Measurements from ENCODE around the gene CPNE6.
A peak's percentile ranks its signal among the peaks of the same experiment; 100 is the strongest.
"Not testable (repeated sequence)": the region's sequence is repeated elsewhere in the genome, so short reads cannot be mapped to it uniquely, and the experiment has no call there.

Gene CPNE6

GRCh38 chr14:24071144-24071697 is at the start of gene CPNE6:
Gene CPNE6 (plus strand): TSS chr14:24071562. CDS start chr14:24072937, 1,375 bp downstream.
- FAIRE-seq, result no peak

DNA sequence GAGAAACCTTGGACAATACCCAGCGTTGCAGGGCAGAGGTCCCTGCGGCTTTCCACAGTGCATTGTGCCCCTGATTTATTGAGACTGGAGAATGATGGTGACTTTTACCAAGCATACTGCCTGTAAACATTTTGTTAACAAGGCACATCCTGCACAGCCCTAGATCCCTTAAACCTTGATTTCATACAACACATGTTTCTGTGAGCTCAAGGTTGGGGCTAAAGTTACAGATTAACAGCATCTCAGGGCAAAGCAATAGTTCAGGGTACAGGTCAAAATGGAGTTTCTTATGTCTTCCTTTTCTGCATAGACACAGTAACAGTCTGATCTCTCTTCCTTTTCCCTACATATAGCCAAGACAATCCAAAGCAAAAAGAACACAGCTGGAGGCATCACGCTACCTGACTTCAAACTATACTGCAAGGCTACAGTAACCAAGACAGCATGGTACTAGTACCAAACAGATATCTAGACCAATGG is 46.4 kb upstream of the CPNE6 start:
- FAIRE-seq; DNase-seq (ENCODE audit: insufficient read length, low spot score): not testable (repeated sequence)

More at GRCh38 chr14:24071144-24071697, at the start of gene CPNE6:
- no peak for TF ChIP-seq POLR2A (IDR thresholded peaks at IDR 0.05; ENCODE audit: low read depth, low read length)
- no peak for DNase-seq (ENCODE audit: insufficient read length, low spot score)

DNA sequence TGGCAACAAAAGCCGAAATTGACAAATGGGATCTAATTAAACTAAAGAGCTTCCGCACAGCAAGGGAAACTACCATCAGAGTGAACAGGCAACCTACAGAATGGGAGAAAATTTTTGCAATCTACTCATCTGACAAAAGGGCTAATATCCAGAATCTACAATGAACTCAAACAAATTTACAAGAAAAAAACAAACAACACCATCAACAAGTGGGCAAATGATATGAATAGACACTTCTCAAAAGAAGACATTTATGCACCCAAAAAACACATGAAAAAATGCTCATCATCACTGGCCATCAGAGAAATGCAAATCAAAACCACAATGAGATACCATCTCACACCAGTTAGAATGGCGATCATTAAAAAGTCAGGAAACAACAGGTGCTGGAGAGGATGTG is 41.7 kb upstream of the CPNE6 start:
- FAIRE-seq, result not testable (repeated sequence)

DNA sequence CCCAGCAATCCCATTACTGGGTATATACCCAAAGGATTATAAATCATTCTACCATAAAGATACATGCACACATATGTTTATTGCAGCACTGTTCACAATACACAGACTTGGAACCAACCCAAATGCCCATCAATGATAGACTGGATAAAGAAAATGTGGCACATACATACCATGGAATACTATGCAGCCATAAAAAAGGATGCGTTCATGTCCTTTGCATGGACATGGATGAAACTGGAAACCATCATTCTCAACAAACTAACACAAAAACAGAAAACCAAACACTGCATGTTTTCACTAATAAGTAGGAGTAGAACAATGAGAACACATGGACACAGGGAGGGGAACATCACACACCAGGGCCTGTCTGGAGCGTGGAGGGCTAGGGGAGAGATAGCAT is 40.0 kb upstream of the CPNE6 start:
- FAIRE-seq; DNase-seq (ENCODE audit: insufficient read length, low spot score): not testable (repeated sequence)

More for the DNA sequence above, 41.7 kb upstream of the CPNE6 start:
- not testable (repeated sequence) for DNase-seq (ENCODE audit: insufficient read length, low spot score)

DNA sequence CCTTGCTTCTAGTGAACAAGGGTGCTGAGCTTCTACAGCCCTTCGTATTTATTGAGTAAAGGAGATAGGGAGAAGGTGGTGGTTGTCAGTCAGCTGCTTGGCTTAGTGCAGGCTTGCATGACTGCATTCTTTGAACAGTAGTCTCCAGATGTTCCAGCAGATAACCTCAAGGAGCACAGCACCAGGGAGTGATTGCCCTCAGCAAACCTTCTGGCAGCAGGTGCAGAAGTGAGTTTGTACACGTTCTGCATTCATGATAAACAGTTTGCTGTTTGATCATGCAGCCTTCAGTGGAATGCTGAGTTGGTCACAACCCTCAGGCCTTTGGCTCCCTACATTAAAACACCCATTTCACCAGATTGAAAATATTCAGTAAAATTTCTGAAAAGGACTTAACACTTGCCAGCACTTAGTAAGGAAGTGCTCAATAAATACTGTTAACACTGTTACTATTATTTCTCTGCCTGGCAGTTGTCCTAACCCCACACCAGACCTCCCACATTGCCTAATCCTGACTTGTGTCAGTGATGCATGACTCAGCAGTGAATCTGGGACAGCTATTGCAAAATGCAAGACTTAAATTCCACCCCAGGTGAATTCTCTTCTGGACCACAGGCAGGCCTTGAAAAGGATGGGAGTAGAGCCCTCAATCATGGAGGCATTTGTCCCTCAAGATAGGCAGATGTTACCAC is 38.5 kb upstream of the CPNE6 start:
- DNase-seq (ENCODE audit: insufficient read length, low spot score), result no peak
- no peak for TF ChIP-seq POLR2A (IDR thresholded peaks at IDR 0.05; ENCODE audit: low read depth, low read length)
- FAIRE-seq, result no peak

- DNase-seq (ENCODE audit: insufficient read length, low spot score); FAIRE-seq: not testable (repeated sequence)
These were observed 35.6 kb upstream of the CPNE6 start for GRCh38 chr14:24035769-24036168.

- TF ChIP-seq POLR2A (IDR thresholded peaks at IDR 0.05; ENCODE audit: low read depth, low read length), result peak; percentile 62; the same call in 1 of the 2 replicates
- peak; percentile 80 for FAIRE-seq
These were observed 35.0 kb upstream of the CPNE6 start for GRCh38 chr14:24036169-24036962.

DNA sequence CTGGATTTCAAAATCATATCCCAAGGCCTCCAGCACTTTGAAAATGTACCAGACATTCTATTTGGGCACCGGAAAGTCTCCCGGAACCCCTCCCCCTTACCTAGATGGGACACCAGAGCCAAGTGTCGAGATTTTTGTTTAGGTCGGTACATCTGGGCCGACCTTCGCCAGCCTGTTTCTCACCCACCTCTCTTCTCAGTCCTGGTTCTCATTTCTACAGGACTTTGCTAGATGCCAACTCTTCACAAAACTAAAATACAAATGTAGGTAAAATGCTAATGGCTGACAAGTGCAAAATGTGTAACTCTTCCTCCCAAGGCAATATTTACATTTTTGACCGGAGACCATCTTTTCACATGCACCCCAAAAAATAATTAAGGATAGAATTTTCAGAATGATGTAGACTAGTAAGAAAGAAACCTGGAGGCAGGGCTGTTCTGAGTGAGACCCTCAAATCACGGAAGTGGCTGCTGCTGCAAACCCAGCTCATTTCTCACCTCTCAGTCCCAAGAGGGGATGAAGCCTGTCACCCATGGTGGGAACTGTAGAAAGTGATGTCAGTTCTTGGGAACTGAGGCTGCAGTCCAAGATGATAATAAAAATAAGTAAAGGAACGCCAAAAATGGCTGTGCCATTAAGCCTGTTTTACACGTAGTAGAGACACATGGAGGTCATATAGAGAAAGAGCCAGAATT is 34.3 kb upstream of the CPNE6 start:
- not testable (repeated sequence) for DNase-seq (ENCODE audit: insufficient read length, low spot score); FAIRE-seq

More at GRCh38 chr14:24036169-24036962, 35.0 kb upstream of the CPNE6 start:
- DNase-seq (ENCODE audit: insufficient read length, low spot score), result peak; percentile 40

DNA sequence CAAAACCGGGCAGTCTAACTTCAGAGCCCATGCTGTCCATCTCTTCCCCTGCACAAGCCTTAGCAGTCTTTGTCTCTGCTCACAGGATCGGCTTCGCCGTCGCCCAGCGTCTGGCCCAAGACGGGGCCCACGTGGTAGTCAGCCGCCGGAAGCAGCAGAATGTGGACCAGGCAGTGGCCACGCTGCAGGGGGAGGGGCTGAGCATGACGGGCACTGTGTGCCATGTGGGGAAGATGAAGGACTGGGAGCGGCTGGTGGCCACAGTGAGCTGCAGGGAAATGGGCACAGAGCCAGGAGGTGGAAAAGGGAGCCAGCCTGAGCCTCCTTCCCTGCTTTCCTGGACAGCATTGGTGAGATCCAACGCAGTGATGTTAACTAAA is 33.7 kb upstream of the CPNE6 start:
- no peak for FAIRE-seq
- no peak for DNase-seq (ENCODE audit: insufficient read length, low spot score)
- no peak for TF ChIP-seq POLR2A (IDR thresholded peaks at IDR 0.05; ENCODE audit: low read depth, low read length)

GRCh38 chr14:24038686-24039085 is 32.7 kb upstream of the CPNE6 start:
- TF ChIP-seq POLR2A (IDR thresholded peaks at IDR 0.05; ENCODE audit: low read depth, low read length), result no peak
- FAIRE-seq, result no peak
- no peak for DNase-seq (ENCODE audit: insufficient read length, low spot score)

- TF ChIP-seq POLR2A (IDR thresholded peaks at IDR 0.05; ENCODE audit: low read depth, low read length), result no peak
- DNase-seq (ENCODE audit: insufficient read length, low spot score) (no peak), FAIRE-seq (no peak)
These were observed 30.7 kb upstream of the CPNE6 start for GRCh38 chr14:24040692-24041091.

DNA sequence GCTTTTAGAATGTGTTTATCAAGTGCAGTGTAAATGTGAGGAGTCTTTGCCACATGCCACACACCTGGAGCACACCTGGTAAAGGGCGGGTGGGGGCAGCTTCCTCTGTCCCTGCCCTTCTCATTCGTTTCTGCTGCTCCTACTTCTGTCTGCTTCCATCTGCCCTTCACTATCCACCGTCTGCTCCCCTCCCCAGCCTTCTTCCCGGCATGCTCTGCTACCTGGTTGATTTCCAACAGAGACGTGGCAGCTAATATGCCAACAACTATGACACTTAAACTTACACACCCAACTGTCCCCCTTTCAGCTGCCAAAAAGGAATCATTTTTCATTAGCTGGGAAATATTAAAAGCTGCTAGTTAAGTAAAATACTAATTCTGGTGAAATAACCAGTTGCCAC is 28.6 kb upstream of the CPNE6 start:
- DNase-seq (ENCODE audit: insufficient read length, low spot score), result no peak
- FAIRE-seq, result no peak
- TF ChIP-seq POLR2A (IDR thresholded peaks at IDR 0.05; ENCODE audit: low read depth, low read length), result no peak

GRCh38 chr14:24049002-24049401 is 22.4 kb upstream of the CPNE6 start:
- FAIRE-seq, result not testable (repeated sequence)

GRCh38 chr14:24050753-24051152 is 20.6 kb upstream of the CPNE6 start:
- DNase-seq (ENCODE audit: insufficient read length, low spot score); FAIRE-seq: not testable (repeated sequence)

More at GRCh38 chr14:24049002-24049401, 22.4 kb upstream of the CPNE6 start:
- not testable (repeated sequence) for DNase-seq (ENCODE audit: insufficient read length, low spot score)
